Measurements from ENCODE around the gene CMTM1. TPM values are rescaled to one million over a fixed set of nuclear protein-coding genes. Genes with fewer than 3 reads are reported as not detected.

CMTM1 gene
- total RNA-seq, 2 experiments from 2014 or later: 4.2 to 8.2 TPM

DNA sequence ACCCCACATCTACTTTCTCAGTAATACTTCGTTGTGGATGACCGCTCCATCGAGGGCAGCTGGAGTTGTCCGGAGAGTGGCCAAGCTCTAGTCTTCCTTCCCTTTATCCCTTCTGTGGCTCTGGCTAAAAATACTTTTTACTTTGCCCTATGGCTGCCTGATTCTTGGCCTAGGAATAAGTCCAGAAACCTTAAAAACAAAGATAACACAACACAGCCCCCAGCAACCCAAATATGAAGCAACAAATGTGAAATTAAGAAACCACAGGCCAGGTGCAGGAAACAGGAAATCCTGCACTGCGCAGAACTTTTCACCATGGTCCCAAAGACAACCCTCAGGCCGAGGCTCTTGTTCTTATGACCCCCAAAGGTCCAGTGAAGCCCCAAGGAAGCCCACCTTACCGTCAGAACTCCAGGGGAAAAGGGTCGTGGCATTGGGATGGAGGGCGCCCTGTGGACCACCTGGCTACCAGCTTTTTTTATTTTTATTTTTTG is 42.3 kb upstream of the CMTM1 start:
- CTCF ChIA-PET: interaction anchor here (1.2 to 4.2 kb wide), 2 partner anchors 48 to 307 kb away, joined by 3 to 17 read pairs; partner anchors contain the start of gene NAE1
- Mint-ChIP-seq H3K4me3 (peak overlapping the region; percentile 44), H3K27ac (peak overlapping the region; percentile 85), H3K4me1 (ENCODE audit: low read depth) (peaks cover 66% of the 10 kb centered on the region), H3K36me3 (ENCODE audit: low read depth) (no peaks in the 10 kb centered on the region), H3K9me3 (no peaks in the 10 kb centered on the region), H3K27me3 (ENCODE audit: low read depth) (no peaks in the 10 kb centered on the region)
- peak; percentile 67 for DNase-seq
- intact Hi-C loops (cut with micrococcal nuclease): loop anchor here (1.0 kb wide), 1 partner anchor 8 kb away; no protein-coding TSS in a partner anchor

DNA sequence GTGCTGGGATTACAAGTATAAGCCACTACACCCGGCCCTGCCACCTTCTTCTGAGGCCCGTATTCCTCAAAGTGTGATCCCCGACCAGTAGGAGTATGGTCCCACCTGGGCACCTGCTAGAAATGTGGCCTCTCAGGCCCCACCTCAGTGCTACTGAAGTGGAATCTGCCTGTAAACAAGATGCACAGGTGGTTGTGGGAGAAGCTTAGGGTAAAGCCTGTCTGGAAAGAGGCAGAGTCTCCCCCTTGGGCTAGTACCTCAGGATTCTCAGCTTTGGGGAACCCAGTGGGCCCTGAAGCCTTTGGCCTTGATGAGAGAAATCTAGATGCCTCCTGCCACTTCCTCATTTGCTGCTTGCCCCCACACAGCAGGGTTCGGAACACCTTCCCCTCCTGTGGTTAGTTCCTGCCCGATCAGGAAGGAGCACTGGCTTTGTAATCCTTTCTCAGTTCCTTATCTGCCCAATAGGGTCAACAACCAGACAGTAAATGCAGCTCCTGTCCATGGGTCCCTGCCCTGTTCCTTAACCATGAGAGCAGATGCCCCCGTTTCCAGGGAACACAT is 41.6 kb upstream of the CMTM1 start:
- CTCF ChIA-PET: interaction anchor here (0.6 to 4.2 kb wide), 2 partner anchors 49 to 345 kb away, joined by 4 to 17 read pairs; no protein-coding TSS in a partner anchor
- Mint-ChIP-seq H3K27me3 (ENCODE audit: low read depth) (no peaks in the 10 kb centered on the region), H3K4me1 (ENCODE audit: low read depth) (peaks cover 63% of the 10 kb centered on the region), H3K9me3 (no peaks in the 10 kb centered on the region), H3K27ac (peak overlapping the region; percentile 54), H3K4me3 (no peak overlapping the region), H3K36me3 (ENCODE audit: low read depth) (no peaks in the 10 kb centered on the region)
- intact Hi-C loops (cut with micrococcal nuclease): loop anchor here (1.0 kb wide), 1 partner anchor 8 kb away; no protein-coding TSS in a partner anchor
- DNase-seq: no peak

GRCh38 chr16:66525396-66526180 is 40.7 kb upstream of the CMTM1 start:
- intact Hi-C loops (cut with micrococcal nuclease): no loop called here
- Mint-ChIP-seq H3K4me3 (no peak overlapping the region), H3K4me1 (ENCODE audit: low read depth) (peaks cover 57% of the 10 kb centered on the region), H3K9me3 (no peaks in the 10 kb centered on the region), H3K27me3 (ENCODE audit: low read depth) (no peaks in the 10 kb centered on the region), H3K36me3 (ENCODE audit: low read depth) (no peaks in the 10 kb centered on the region), H3K27ac (no peak overlapping the region)
- DNase-seq: no peak
- CTCF ChIA-PET: interaction anchor here (1.2 kb wide), 1 partner anchor 31 kb away, joined by 3 read pairs; no protein-coding TSS in a partner anchor

DNA sequence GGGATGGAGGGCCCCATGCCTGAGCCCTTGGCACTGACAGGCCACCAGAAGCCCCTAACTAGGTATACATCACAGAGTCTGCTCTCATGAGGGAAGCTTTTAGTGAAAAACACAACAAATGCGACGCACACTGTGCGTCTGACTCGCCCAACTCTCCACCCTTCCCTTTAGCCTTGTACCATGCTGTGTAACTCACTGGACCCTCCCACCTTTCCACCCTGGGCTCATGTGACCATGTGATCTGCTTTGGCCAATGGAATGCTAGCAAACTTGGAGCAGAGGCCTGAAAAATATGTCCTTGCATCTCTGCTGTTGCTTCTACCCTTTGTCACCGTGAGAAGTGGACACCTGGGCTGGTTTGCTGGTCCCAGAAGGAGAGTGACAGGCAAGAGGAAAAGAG is 37.9 kb upstream of the CMTM1 start:
- Mint-ChIP-seq H3K27ac (peak overlapping the region; percentile 51), H3K36me3 (ENCODE audit: low read depth) (no peaks in the 10 kb centered on the region), H3K4me1 (ENCODE audit: low read depth) (peaks cover 30% of the 10 kb centered on the region), H3K9me3 (no peaks in the 10 kb centered on the region), H3K4me3 (no peak overlapping the region), H3K27me3 (ENCODE audit: low read depth) (no peaks in the 10 kb centered on the region)
- DNase-seq: no peak
- intact Hi-C loops (cut with micrococcal nuclease): no loop called here
- CTCF ChIA-PET: interaction anchor here (0.6 kb wide), 2 partner anchors 122 to 796 kb away, joined by 3 to 6 read pairs; no protein-coding TSS in a partner anchor

- Mint-ChIP-seq H3K4me1 (ENCODE audit: low read depth) (peaks cover 18% of the 10 kb centered on the region), H3K4me3 (no peak overlapping the region), H3K36me3 (ENCODE audit: low read depth) (no peaks in the 10 kb centered on the region), H3K27ac (no peak overlapping the region), H3K27me3 (ENCODE audit: low read depth) (no peaks in the 10 kb centered on the region), H3K9me3 (no peaks in the 10 kb centered on the region)
- no peak for DNase-seq
- intact Hi-C loops (cut with micrococcal nuclease): no loop called here
- CTCF ChIA-PET: no interaction called here
Measured at GRCh38 chr16:66529475-66529874, 36.8 kb upstream of the CMTM1 start.

- intact Hi-C loops (cut with micrococcal nuclease): no loop called here
- Mint-ChIP-seq H3K27ac (no peak overlapping the region), H3K9me3 (no peaks in the 10 kb centered on the region), H3K4me3 (no peak overlapping the region), H3K27me3 (ENCODE audit: low read depth) (no peaks in the 10 kb centered on the region), H3K4me1 (ENCODE audit: low read depth) (peaks cover 8% of the 10 kb centered on the region), H3K36me3 (ENCODE audit: low read depth) (no peaks in the 10 kb centered on the region)
- CTCF ChIA-PET: no interaction called here
- DNase-seq: no peak
Measured at GRCh38 chr16:66534376-66534799, 31.9 kb upstream of the CMTM1 start.

GRCh38 chr16:66536525-66536924 is 29.7 kb upstream of the CMTM1 start:
- DNase-seq: no peak
- Mint-ChIP-seq H3K4me1 (ENCODE audit: low read depth) (peaks cover 9% of the 10 kb centered on the region), H3K4me3 (no peak overlapping the region), H3K27me3 (ENCODE audit: low read depth) (no peaks in the 10 kb centered on the region), H3K36me3 (ENCODE audit: low read depth) (no peaks in the 10 kb centered on the region), H3K9me3 (no peaks in the 10 kb centered on the region), H3K27ac (no peak overlapping the region)
- CTCF ChIA-PET: interaction anchor here (0.7 kb wide), 1 partner anchor 341 kb away, joined by 3 read pairs; no protein-coding TSS in a partner anchor
- intact Hi-C loops (cut with micrococcal nuclease): no loop called here

- Mint-ChIP-seq H3K27ac (no peak overlapping the region), H3K27me3 (ENCODE audit: low read depth) (no peaks in the 10 kb centered on the region), H3K4me1 (ENCODE audit: low read depth) (peaks cover 9% of the 10 kb centered on the region), H3K9me3 (no peaks in the 10 kb centered on the region), H3K4me3 (no peak overlapping the region), H3K36me3 (ENCODE audit: low read depth) (no peaks in the 10 kb centered on the region)
- intact Hi-C loops (cut with micrococcal nuclease): no loop called here
- CTCF ChIA-PET: no interaction called here
- no peak for DNase-seq
Measured at GRCh38 chr16:66537236-66537635, 29.0 kb upstream of the CMTM1 start.

GRCh38 chr16:66538910-66539309 is 27.3 kb upstream of the CMTM1 start:
- no peak overlapping the region for H3K4me3 Mint-ChIP-seq
- no peak for DNase-seq
- H3K27ac Mint-ChIP-seq: peak overlapping the region; percentile 8
- intact Hi-C loops (cut with micrococcal nuclease): no loop called here
- no peaks in the 10 kb centered on the region for H3K9me3 Mint-ChIP-seq
- H3K27me3 Mint-ChIP-seq (ENCODE audit: low read depth): no peaks in the 10 kb centered on the region
- H3K4me1 Mint-ChIP-seq (ENCODE audit: low read depth): peaks cover 9% of the 10 kb centered on the region
- H3K36me3 Mint-ChIP-seq (ENCODE audit: low read depth): no peaks in the 10 kb centered on the region
- CTCF ChIA-PET: no interaction called here

DNA sequence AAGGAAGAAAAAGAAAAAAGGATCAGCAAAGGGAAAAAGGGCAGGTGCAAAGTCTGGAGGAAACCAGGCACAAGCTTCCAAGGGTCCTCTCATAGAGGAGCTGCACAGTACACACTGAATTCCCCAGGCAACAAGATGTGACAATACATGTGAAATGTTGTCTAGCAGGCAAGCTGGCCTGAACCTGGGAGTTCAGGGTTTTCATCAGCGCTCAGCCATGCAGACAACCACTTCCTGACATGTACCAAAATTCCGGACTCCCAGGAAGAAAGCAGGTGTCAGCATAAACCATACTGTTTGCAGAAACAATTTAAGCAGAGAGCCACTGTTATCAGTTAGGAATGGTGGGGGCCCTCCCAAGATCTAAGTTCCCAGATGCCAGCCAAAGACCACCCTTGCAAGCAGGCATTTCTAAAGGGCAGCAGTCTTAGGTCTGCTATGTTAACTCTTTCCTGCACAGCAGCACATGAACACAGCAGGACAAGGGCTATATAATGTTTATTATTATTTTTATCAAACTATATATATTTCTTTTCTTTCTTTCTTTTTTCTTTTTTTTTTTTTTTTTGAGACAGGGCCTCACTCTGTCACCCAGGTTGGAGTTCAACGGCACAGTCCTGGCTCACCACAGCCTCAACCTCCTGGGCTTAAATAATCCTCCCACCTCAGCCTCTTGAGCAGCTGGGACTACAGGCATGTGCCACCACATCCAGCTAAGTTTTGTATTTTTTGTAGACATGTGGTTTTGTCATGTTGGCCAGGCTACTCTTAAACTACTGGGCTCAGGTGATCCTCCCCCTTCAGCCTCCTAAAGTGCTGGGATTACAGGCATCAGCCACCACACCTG is 26.4 kb upstream of the CMTM1 start:
- H3K36me3 Mint-ChIP-seq (ENCODE audit: low read depth): no peaks in the 10 kb centered on the region
- no peak overlapping the region for H3K4me3 Mint-ChIP-seq
- DNase-seq: no peak
- CTCF ChIA-PET: interaction anchor here (0.7 to 1.0 kb wide), 2 partner anchors 13 to 188 kb away, joined by 3 read pairs; partner anchors contain the start of gene CKLF
- intact Hi-C loops (cut with micrococcal nuclease): no loop called here
- no peak overlapping the region for H3K27ac Mint-ChIP-seq
- peaks cover 15% of the 10 kb centered on the region for H3K4me1 Mint-ChIP-seq (ENCODE audit: low read depth)
- H3K9me3 Mint-ChIP-seq: no peaks in the 10 kb centered on the region
- no peaks in the 10 kb centered on the region for H3K27me3 Mint-ChIP-seq (ENCODE audit: low read depth)

- Mint-ChIP-seq H3K9me3 (no peaks in the 10 kb centered on the region), H3K36me3 (ENCODE audit: low read depth) (no peaks in the 10 kb centered on the region), H3K27me3 (ENCODE audit: low read depth) (no peaks in the 10 kb centered on the region), H3K4me1 (ENCODE audit: low read depth) (peaks cover 15% of the 10 kb centered on the region), H3K4me3 (no peak overlapping the region), H3K27ac (no peak overlapping the region)
- CTCF ChIA-PET: no interaction called here
- DNase-seq: no peak
- intact Hi-C loops (cut with micrococcal nuclease): no loop called here
Measured at GRCh38 chr16:66541388-66542355, 24.6 kb upstream of the CMTM1 start.

Measured in activated naive CD4-positive, alpha-beta T cell treated with anti-CD3 and anti-CD28 coated beads for 36 hours (primary cell).